GM13977 (cell line): Measurements from ENCODE around the gene SH3PXD2B.

Experiments used
- DNase-seq: peaks from one replicate; pipeline ENCODE4 v3.0.0; 2012; ENCODE audit warnings: low spot score
- CTCF ChIP-seq: IDR thresholded peaks from 2 replicates; pipeline ENCODE4 v1.5.1; 2012; ENCODE audit warnings: mild to moderate bottlenecking, control low read depth; ENCODE audit not compliant: insufficient read depth; ENCODE audit errors: extremely low read depth, missing control alignments
- in situ Hi-C: fragments of 300-500 bp; cut with MboI; formaldehyde crosslinking; loops from one replicate; pipeline ENCODE4 v1.12.0; 2022; ENCODE audit warnings: low sequenced_read_pairs, low pct_unique_long_range_greater_than_20kb, mixed read lengths, inconsistent platforms; ENCODE audit not compliant: unreplicated experiment

Gene SH3PXD2B

GRCh38 chr5:172322028-172322965 is 132.0 kb downstream of the SH3PXD2B start:
- DNase-seq: no peak
- in situ Hi-C loops: no loop called here
- TF ChIP-seq CTCF: no peak

- in situ Hi-C loops: no loop called here
Measured at GRCh38 chr5:172321593-172321992, 132.7 kb downstream of the SH3PXD2B start.

GRCh38 chr5:172319708-172320441 is 134.4 kb downstream of the SH3PXD2B start:
- in situ Hi-C loops: no loop called here
- no peak for TF ChIP-seq CTCF
- no peak for DNase-seq

More at GRCh38 chr5:172321593-172321992, 132.7 kb downstream of the SH3PXD2B start:
- DNase-seq: no peak
- no peak for TF ChIP-seq CTCF

GRCh38 chr5:172315587-172316493 is 138.5 kb downstream of the SH3PXD2B start:
- DNase-seq: no peak
- in situ Hi-C loops: no loop called here
- TF ChIP-seq CTCF: no peak

GRCh38 chr5:172313915-172314314 is 140.4 kb downstream of the SH3PXD2B start:
- TF ChIP-seq CTCF: no peak
- no peak for DNase-seq
- in situ Hi-C loops: no loop called here

- TF ChIP-seq CTCF: no peak
- DNase-seq: no peak
- in situ Hi-C loops: no loop called here
Measured at GRCh38 chr5:172312286-172312685, 142.0 kb downstream of the SH3PXD2B start.
